HUDEP-2 (cell line): ENCODE data around the gene CTNNA3.

Experiments
- DNase-seq, 76 experiments: peaks; one replicate each; lab custom pipeline; 2025; ENCODE audit not compliant: unreplicated experiment in 76 of 76; lab: John Stamatoyannopoulos, UW

Gene CTNNA3

GRCh38 chr10:66283874-66284464 is 1412.0 kb downstream of the CTNNA3 start:
- DNase-seq = no peak

GRCh38 chr10:66283064-66283463 is 1412.9 kb downstream of the CTNNA3 start:
- no peak for DNase-seq

- no peak for DNase-seq
Observed at GRCh38 chr10:66281327-66281726, 1414.7 kb downstream of the CTNNA3 start.

- no peak for DNase-seq
Observed at GRCh38 chr10:66277481-66277880, 1418.5 kb downstream of the CTNNA3 start.

GRCh38 chr10:66273966-66274519 is 1422.0 kb downstream of the CTNNA3 start:
- DNase-seq = no peak

GRCh38 chr10:66265398-66265797 is 1430.6 kb downstream of the CTNNA3 start:
- no peak for DNase-seq

GRCh38 chr10:66259836-66260235 is 1436.2 kb downstream of the CTNNA3 start:
- DNase-seq = no peak

GRCh38 chr10:66258693-66259092 is 1437.3 kb downstream of the CTNNA3 start:
- no peak for DNase-seq

- no peak for DNase-seq
Observed at GRCh38 chr10:66257801-66258200, 1438.2 kb downstream of the CTNNA3 start.

GRCh38 chr10:66252986-66253385 is 1443.0 kb downstream of the CTNNA3 start:
- DNase-seq = no peak

GRCh38 chr10:66246177-66246576 is 1449.8 kb downstream of the CTNNA3 start:
- no peak for DNase-seq

GRCh38 chr10:66244953-66245352 is 1451.0 kb downstream of the CTNNA3 start:
- no peak for DNase-seq

GRCh38 chr10:66242885-66243284 is 1453.1 kb downstream of the CTNNA3 start:
- DNase-seq = no peak

- DNase-seq = no peak
Observed at GRCh38 chr10:66239062-66239461, 1456.9 kb downstream of the CTNNA3 start.

GRCh38 chr10:66238343-66238742 is 1457.7 kb downstream of the CTNNA3 start:
- no peak for DNase-seq

GRCh38 chr10:66234872-66235271 is 1461.1 kb downstream of the CTNNA3 start:
- no peak for DNase-seq

GRCh38 chr10:66228887-66229286 is 1467.1 kb downstream of the CTNNA3 start:
- DNase-seq = no peak

- DNase-seq = no peak
Observed at GRCh38 chr10:66223656-66224055, 1472.3 kb downstream of the CTNNA3 start.

GRCh38 chr10:66222462-66223046 is 1473.4 kb downstream of the CTNNA3 start:
- no peak for DNase-seq

- DNase-seq = no peak
Observed at GRCh38 chr10:66218981-66219587, 1476.9 kb downstream of the CTNNA3 start.

GRCh38 chr10:66218289-66218688 is 1477.7 kb downstream of the CTNNA3 start:
- DNase-seq = no peak

GRCh38 chr10:66215920-66216319 is 1480.1 kb downstream of the CTNNA3 start:
- DNase-seq = no peak
